Fibroblast of peridontal ligament (primary cell): ENCODE data around the gene GOLGA6C.
"Not testable (repeated sequence)": the region's sequence is repeated elsewhere in the genome, so short reads cannot be mapped to it uniquely, and the experiment has no call there.

Experiments
- DNase-seq: peaks from one replicate; pipeline ENCODE4 v3.0.0-alpha.2; 2010; ENCODE audit errors: extremely low read depth

Gene GOLGA6C

GRCh38 chr15:75227112-75227511 is 31.0 kb upstream of the GOLGA6C start:
- not testable (repeated sequence) for DNase-seq

- no peak for DNase-seq
Measured at GRCh38 chr15:75227663-75228280, 30.4 kb upstream of the GOLGA6C start.

- DNase-seq, result no peak
Measured at GRCh38 chr15:75228787-75229186, 29.3 kb upstream of the GOLGA6C start.

- DNase-seq, result no peak
Measured at GRCh38 chr15:75229191-75230015, 28.7 kb upstream of the GOLGA6C start.

- no peak for DNase-seq
Measured at GRCh38 chr15:75230016-75230343, 28.2 kb upstream of the GOLGA6C start.

- DNase-seq, result no peak
Measured at GRCh38 chr15:75230551-75231371, 27.4 kb upstream of the GOLGA6C start.

GRCh38 chr15:75231836-75232235 is 26.3 kb upstream of the GOLGA6C start:
- no peak for DNase-seq

GRCh38 chr15:75232252-75232813 is 25.8 kb upstream of the GOLGA6C start:
- DNase-seq, result no peak

GRCh38 chr15:75232826-75233503 is 25.2 kb upstream of the GOLGA6C start:
- no peak for DNase-seq

- no peak for DNase-seq
Measured at GRCh38 chr15:75233504-75234190, 24.5 kb upstream of the GOLGA6C start.

- DNase-seq, result no peak
Measured at GRCh38 chr15:75234191-75234810, 23.8 kb upstream of the GOLGA6C start.

GRCh38 chr15:75235051-75235673 is 23.0 kb upstream of the GOLGA6C start:
- no peak for DNase-seq

- DNase-seq, result no peak
Measured at GRCh38 chr15:75235760-75236729, 22.1 kb upstream of the GOLGA6C start.

GRCh38 chr15:75237316-75237982 is 20.7 kb upstream of the GOLGA6C start:
- DNase-seq, result no peak

- DNase-seq, result no peak
Measured at GRCh38 chr15:75238150-75238549, 20.0 kb upstream of the GOLGA6C start.

- DNase-seq, result not testable (repeated sequence)
Measured at GRCh38 chr15:75245741-75246140, 12.4 kb upstream of the GOLGA6C start.

GRCh38 chr15:75248991-75249390 is 9.1 kb upstream of the GOLGA6C start:
- not testable (repeated sequence) for DNase-seq

- DNase-seq, result no peak
Measured at GRCh38 chr15:75249726-75250125, 8.4 kb upstream of the GOLGA6C start.
